GM23338 (cell line): ENCODE results near the gene CMC1. TPM values are rescaled to one million over a fixed set of nuclear protein-coding genes. Genes with fewer than 3 reads are reported as not detected.

Experiments
- ATAC-seq: fragments of 200-7000 bp; cut with Tn5 transposase; 3 replicates; pipeline ENCODE4 v1.9.1; 2020
- DNase-seq: peaks from one replicate; pipeline ENCODE4 v3.0.0-alpha.2; 2015; ENCODE audit warnings: low spot score
- H2AFZ ChIP-seq: fragments of 200-600 bp; sonication (generic); 2 replicates; pipeline ENCODE4 v1.8.0; 2016; ENCODE audit warnings: antibody characterized with exemption, mild to moderate bottlenecking, moderate library complexity
- H3F3A ChIP-seq: fragments of 200-600 bp; sonication (generic); replicated peaks from 2 replicates; pipeline ENCODE4 v1.8.0; 2017; ENCODE audit warnings: antibody characterized with exemption, mixed run types, low read depth
- H3K27ac ChIP-seq: fragments of 200-600 bp; sonication (generic); 2 replicates; pipeline ENCODE4 v1.6.1; 2016; ENCODE audit warnings: low read depth
- H3K27me3 ChIP-seq: fragments of 200-600 bp; sonication (generic); 2 replicates; pipeline ENCODE4 v1.8.0; 2016; ENCODE audit warnings: mild to moderate bottlenecking, mixed run types, moderate library complexity; ENCODE audit not compliant: insufficient read depth
- H3K36me3 ChIP-seq: fragments of 200-600 bp; sonication (generic); 2 replicates; pipeline ENCODE4 v1.8.0; 2016; ENCODE audit warnings: mild to moderate bottlenecking; ENCODE audit not compliant: insufficient read depth
- H3K4me1 ChIP-seq: fragments of 200-600 bp; sonication (generic); 2 replicates; pipeline ENCODE4 v1.8.0; 2016; ENCODE audit warnings: mild to moderate bottlenecking, moderate library complexity; ENCODE audit not compliant: insufficient read depth
- H3K4me2 ChIP-seq: fragments of 200-600 bp; sonication (generic); 2 replicates; pipeline ENCODE4 v1.7.1; 2017; ENCODE audit warnings: mixed run types
- H3K4me3 ChIP-seq: fragments of 200-600 bp; sonication (generic); 2 replicates; pipeline ENCODE4 v1.6.1; 2016; ENCODE audit warnings: mixed run types
- H3K79me2 ChIP-seq: fragments of 200-600 bp; sonication (generic); replicated peaks from 2 replicates; pipeline ENCODE4 v1.8.0; 2017; ENCODE audit warnings: mild to moderate bottlenecking; ENCODE audit not compliant: insufficient read depth
- H3K9me2 ChIP-seq: fragments of 200-600 bp; sonication (generic); 2 replicates; pipeline ENCODE4 v1.8.0; 2017; ENCODE audit not compliant: insufficient read depth
- H4K20me1 ChIP-seq: fragments of 200-600 bp; sonication (generic); replicated peaks from 2 replicates; pipeline ENCODE4 v1.8.0; 2017; ENCODE audit warnings: mild to moderate bottlenecking; ENCODE audit not compliant: insufficient read depth
- H3K27ac Mint-ChIP-seq: 2 replicates; pipeline ENCODE4 v1.8.0; 2020; ENCODE audit warnings: inconsistent platforms, mild to moderate bottlenecking, moderate library complexity, mixed read lengths
- H3K27me3 Mint-ChIP-seq: 3 replicates; pipeline ENCODE4 v1.8.0; 2022; ENCODE audit warnings: low read depth, mild to moderate bottlenecking, moderate library complexity, mixed read lengths, inconsistent platforms; ENCODE audit not compliant: insufficient read depth, poor library complexity
- H3K36me3 Mint-ChIP-seq: 3 replicates; pipeline ENCODE4 v1.8.0; 2021; ENCODE audit warnings: low read depth, mild to moderate bottlenecking, inconsistent platforms, moderate library complexity, mixed read lengths
- H3K4me1 Mint-ChIP-seq: 3 replicates; pipeline ENCODE4 v1.8.0; 2020; ENCODE audit warnings: mild to moderate bottlenecking, inconsistent platforms, mixed read lengths
- H3K4me3 Mint-ChIP-seq: 3 replicates; pipeline ENCODE4 v1.8.0; 2021; ENCODE audit warnings: moderate library complexity, mild to moderate bottlenecking, inconsistent platforms, mixed read lengths
- H3K9me3 Mint-ChIP-seq: 3 replicates; pipeline ENCODE4 v1.8.0; 2020; ENCODE audit warnings: moderate library complexity, mild to moderate bottlenecking, inconsistent platforms, mixed read lengths
- CREB1 ChIP-seq: fragments of 250-450 bp; sonication (Bioruptor Pico); IDR thresholded peaks from 2 replicates; pipeline ENCODE4 v1.5.0; 2020; ENCODE audit warnings: low read depth, mild to moderate bottlenecking, moderate library complexity
- CTCF ChIP-seq, 2 experiments: fragments of 200-600 bp in 1 of 2; sonication (generic) in 1 of 2; conservative IDR thresholded peaks; 2 replicates each; pipeline versions ENCODE4 v1.5.1 to v1.6.1; 2016 to 2017; ENCODE audit warnings: antibody characterized with exemption in 2 of 2, low read depth in 2 of 2, mild to moderate bottlenecking in 2 of 2, moderate library complexity in 1 of 2
- ETS1 ChIP-seq: IDR thresholded peaks from 2 replicates; pipeline ENCODE4 v1.6.1; 2016; ENCODE audit warnings: antibody characterized with exemption
- EZH2 ChIP-seq: fragments of 200-600 bp; sonication (generic); IDR thresholded peaks from one replicate; pipeline ENCODE4 v1.8.0; 2017; ENCODE audit warnings: antibody characterized with exemption, mild to moderate bottlenecking, low read depth; ENCODE audit not compliant: unreplicated experiment
- EZH2phosphoT487 ChIP-seq: fragments of 200-600 bp; sonication (generic); IDR thresholded peaks from one replicate; pipeline ENCODE4 v1.8.1; 2018; ENCODE audit warnings: antibody characterized with exemption; ENCODE audit not compliant: unreplicated experiment
- JUNB ChIP-seq: IDR thresholded peaks from one replicate; pipeline ENCODE4 v1.6.1; 2016; ENCODE audit warnings: antibody characterized with exemption; ENCODE audit not compliant: unreplicated experiment
- NANOG ChIP-seq: IDR thresholded peaks from 2 replicates; pipeline ENCODE4 v1.6.1; 2016; ENCODE audit warnings: antibody characterized with exemption, borderline replicate concordance
- POLR2AphosphoS5 ChIP-seq: IDR thresholded peaks from 2 replicates; pipeline ENCODE4 v1.6.1; 2016; ENCODE audit warnings: antibody characterized with exemption, low read depth
- REST ChIP-seq: IDR thresholded peaks from one replicate; pipeline ENCODE4 v1.6.1; 2018; ENCODE audit warnings: antibody characterized with exemption; ENCODE audit not compliant: unreplicated experiment
- STAT1 ChIP-seq: IDR thresholded peaks from one replicate; pipeline ENCODE4 v1.6.1; 2016; ENCODE audit warnings: antibody characterized with exemption; ENCODE audit not compliant: unreplicated experiment
- ZNF114 ChIP-seq: fragments of 250-450 bp; sonication (Bioruptor Pico); IDR thresholded peaks from 2 replicates; pipeline ENCODE4 v1.5.0; 2020; ENCODE audit warnings: mild to moderate bottlenecking, moderate library complexity
- ZNF331 ChIP-seq: fragments of 250-450 bp; sonication (Bioruptor Pico); IDR thresholded peaks from 2 replicates; pipeline ENCODE4 v1.5.0; 2020; ENCODE audit warnings: low read depth, mild to moderate bottlenecking, moderate library complexity
- ZNF462 ChIP-seq: fragments of 250-450 bp; sonication (Bioruptor Pico); IDR thresholded peaks from 2 replicates; pipeline ENCODE4 v1.5.0; 2020; ENCODE audit warnings: mild to moderate bottlenecking, moderate library complexity
- polyA plus RNA-seq: library from polyadenylated mRNA; unstranded; fragments of >200 nt; fragmentation: Nextera tagmentation; extraction: Ambion mirVana; gene quantifications from 2 replicates; pipeline ENCODE4 v1.2.1, GENCODE V29; 2016
- total RNA-seq: library from RNA; depleted of rRNA; stranded (reverse); fragments of >200 nt; shearing (Covaris generic); gene quantifications from 2 replicates; pipeline ENCODE4 v1.2.3, GENCODE V29; 2014

Gene CMC1
- total and polyA plus RNA-seq, 2 experiments from 2014 or later, result 9.2 to 144 TPM

- Mint-ChIP-seq H3K9me3 (no peaks in the 10 kb centered on the region), H3K27ac (no peak overlapping the region), H3K27me3 (peaks cover 2% of the 10 kb centered on the region), H3K4me1 (no peaks in the 10 kb centered on the region), H3K4me3 (no peak overlapping the region), H3K36me3 (no peaks in the 10 kb centered on the region)
- Histone ChIP-seq H3K9me2 (peaks cover 8% of the 10 kb centered on the region; the same call in 1 of the 2 replicates), H3K27ac (no peak overlapping the region), H2AFZ (no peak overlapping the region; the same call in 1 of the 2 replicates), H3F3A (no peaks in the 10 kb centered on the region), H3K27me3 (no peaks in the 10 kb centered on the region), H3K4me2 (no peak overlapping the region), H3K4me1 (no peaks in the 10 kb centered on the region), H4K20me1 (no peaks in the 10 kb centered on the region), H3K36me3 (no peaks in the 10 kb centered on the region), H3K79me2 (no peaks in the 10 kb centered on the region), H3K4me3 (no peak overlapping the region)
- TF ChIP-seq REST, result no peak
- TF ChIP-seq JUNB, result no peak
- no peak for TF ChIP-seq ETS1
- TF ChIP-seq ZNF462, result no peak
- TF ChIP-seq NANOG, result no peak
- TF ChIP-seq ZNF114 (CRISPR knock-in tag), result no peak
- no peak for TF ChIP-seq EZH2
- no peak for TF ChIP-seq CTCF (conservative IDR thresholded peaks at IDR 0.05; ENCODE audit: low read depth in 2 of 2)
- TF ChIP-seq ZNF331 (CRISPR knock-in tag), result no peak
- TF ChIP-seq POLR2AphosphoS5, result no peak
- no peak for TF ChIP-seq STAT1
- no peak for TF ChIP-seq EZH2phosphoT487
- no peak for TF ChIP-seq CREB1 (CRISPR knock-in tag)
- no peak for DNase-seq
- ATAC-seq, result no peak
These were observed 34.3 kb upstream of the CMC1 start for GRCh38 chr3:28207000-28207733.
